ENCODE data around the gene PRKCH.

PRKCH gene

GRCh38 chr14:61549425-61549824 is 228.0 kb downstream of the PRKCH start:
- H3K36me3 ChIP-seq (ENCODE audit: control insufficient read depth in 2 of 2, insufficient read depth in 1 of 2, low read length in 2 of 2), result peaks cover 0 to 22% of the 10 kb centered on the region in 2 experiments
- TF ChIP-seq ZNF530 (tag by site-specific recombination; IDR thresholded peaks at IDR 0.05; ENCODE audit: low read depth) (no peak), ZNF148 (tag by site-specific recombination; IDR thresholded peaks at IDR 0.05; ENCODE audit: borderline replicate concordance) (no peak), BCL11B (tag by site-specific recombination; IDR thresholded peaks at IDR 0.05; ENCODE audit: low read depth) (no peak), ZNF266 (tag by site-specific recombination; IDR thresholded peaks at IDR 0.05; ENCODE audit: low read depth) (no peak), ZNF549 (tag by site-specific recombination; IDR thresholded peaks at IDR 0.05) (no peak)
- no peak overlapping the region for H3K27ac ChIP-seq (ENCODE audit: extremely low read depth, low read depth, low read length)
- no peak overlapping the region for H3K4me3 ChIP-seq (ENCODE audit: low read depth, low read length)
- POLR2A ChIA-PET, result no interaction called here
- no peaks in the 10 kb centered on the region for H3K4me1 ChIP-seq (ENCODE audit: control insufficient read depth, insufficient read depth, low read length)
- CTCF ChIA-PET, result no interaction called here
- no peaks in the 10 kb centered on the region for H3K9me3 ChIP-seq (ENCODE audit: control insufficient read depth, insufficient read depth, low read depth, low read length)

GRCh38 chr14:61551384-61551783 is 230.0 kb downstream of the PRKCH start:
- Histone ChIP-seq H3K27ac (ENCODE audit: extremely low read depth, low read depth, low read length) (no peak overlapping the region), H3K4me1 (ENCODE audit: control insufficient read depth, insufficient read depth, low read length) (no peaks in the 10 kb centered on the region), H3K9me3 (ENCODE audit: control insufficient read depth, insufficient read depth, low read depth, low read length) (no peaks in the 10 kb centered on the region), H3K4me3 (ENCODE audit: low read depth, low read length) (no peak overlapping the region), H3K36me3 (ENCODE audit: control insufficient read depth in 2 of 2, insufficient read depth in 1 of 2, low read length in 2 of 2) (peaks cover 0 to 22% of the 10 kb centered on the region in 2 experiments)
- TF ChIP-seq ZNF658 (tag by site-specific recombination; IDR thresholded peaks at IDR 0.05) (no peak), ZBTB48 (tag by site-specific recombination; IDR thresholded peaks at IDR 0.05) (no peak), ZNF394 (tag by site-specific recombination; IDR thresholded peaks at IDR 0.05; ENCODE audit: borderline replicate concordance) (peak; percentile 45; the same call in 1 of the 2 replicates)
- CTCF ChIA-PET, result no interaction called here
- POLR2A ChIA-PET, result no interaction called here

- Histone ChIP-seq H3K36me3 (ENCODE audit: control insufficient read depth in 2 of 2, insufficient read depth in 1 of 2, low read length in 2 of 2) (peaks cover 0 to 22% of the 10 kb centered on the region in 2 experiments), H3K4me1 (ENCODE audit: control insufficient read depth, insufficient read depth, low read length) (no peaks in the 10 kb centered on the region), H3K9me3 (ENCODE audit: control insufficient read depth, insufficient read depth, low read depth, low read length) (no peaks in the 10 kb centered on the region), H3K27ac (ENCODE audit: extremely low read depth, low read depth, low read length) (no peak overlapping the region), H3K4me3 (ENCODE audit: low read depth, low read length) (no peak overlapping the region)
- TF ChIP-seq ZNF664 (tag by site-specific recombination; IDR thresholded peaks at IDR 0.05), result no peak
- no peak for TF ChIP-seq PRDM1 (tag by site-specific recombination; IDR thresholded peaks at IDR 0.05)
- no peak for TF ChIP-seq ZNF639 (tag by site-specific recombination; IDR thresholded peaks at IDR 0.05)
- no peak for TF ChIP-seq TCF7L2 (IDR thresholded peaks at IDR 0.05; ENCODE audit: borderline replicate concordance, low read depth, low read length)
- CTCF ChIA-PET, result no interaction called here
- POLR2A ChIA-PET, result no interaction called here
Observed at GRCh38 chr14:61552241-61552640, 230.9 kb downstream of the PRKCH start.

- ChIA-PET CTCF (interaction anchor here (0.5 kb wide), 1 partner anchor 66 kb away, joined by 3 read pairs; no protein-coding TSS in a partner anchor), POLR2A (no interaction called here)
- Histone ChIP-seq H3K9me3 (ENCODE audit: control insufficient read depth, insufficient read depth, low read depth, low read length) (no peaks in the 10 kb centered on the region), H3K4me3 (ENCODE audit: low read depth, low read length) (no peak overlapping the region), H3K27ac (ENCODE audit: extremely low read depth, low read depth, low read length) (no peak overlapping the region), H3K36me3 (ENCODE audit: control insufficient read depth in 2 of 2, insufficient read depth in 1 of 2, low read length in 2 of 2) (peaks cover 0 to 11% of the 10 kb centered on the region in 2 experiments; a peak in 2 of 3 replicates), H3K4me1 (ENCODE audit: control insufficient read depth, insufficient read depth, low read length) (peaks cover 4% of the 10 kb centered on the region; the same call in 1 of the 2 replicates)
- TF ChIP-seq GLI2 (tag by site-specific recombination; IDR thresholded peaks at IDR 0.05; ENCODE audit: borderline replicate concordance, low read depth) (no peak), ZFP37 (tag by site-specific recombination; IDR thresholded peaks at IDR 0.05) (no peak), MEIS1 (CRISPR knock-in tag; IDR thresholded peaks at IDR 0.05; ENCODE audit: borderline replicate concordance) (no peak), SP7 (tag by site-specific recombination; IDR thresholded peaks at IDR 0.05) (no peak), IKZF3 (tag by site-specific recombination; IDR thresholded peaks at IDR 0.05) (no peak), ZNF518A (tag by site-specific recombination; conservative IDR thresholded peaks at IDR 0.05; ENCODE audit: low read depth) (no peak)
Observed at GRCh38 chr14:61553730-61554641, 232.6 kb downstream of the PRKCH start.
